GM23338 (cell line): ENCODE measurements around the gene UHRF1. TPM values are rescaled to one million over a fixed set of nuclear protein-coding genes. Genes with fewer than 3 reads are reported as not detected.

Experiments
- CTCF ChIP-seq, 2 experiments: fragments of 200-600 bp in 1 of 2; sonication (generic) in 1 of 2; conservative IDR thresholded peaks; 2 replicates each; pipeline versions ENCODE4 v1.5.1 to v1.6.1; 2016 to 2017; ENCODE audit warnings: antibody characterized with exemption in 2 of 2, low read depth in 2 of 2, mild to moderate bottlenecking in 2 of 2, moderate library complexity in 1 of 2
- ETS1 ChIP-seq: IDR thresholded peaks from 2 replicates; pipeline ENCODE4 v1.6.1; 2016; ENCODE audit warnings: antibody characterized with exemption
- EZH2phosphoT487 ChIP-seq: fragments of 200-600 bp; sonication (generic); IDR thresholded peaks from one replicate; pipeline ENCODE4 v1.8.1; 2018; ENCODE audit warnings: antibody characterized with exemption; ENCODE audit not compliant: unreplicated experiment
- JUNB ChIP-seq: IDR thresholded peaks from one replicate; pipeline ENCODE4 v1.6.1; 2016; ENCODE audit warnings: antibody characterized with exemption; ENCODE audit not compliant: unreplicated experiment
- NANOG ChIP-seq: IDR thresholded peaks from 2 replicates; pipeline ENCODE4 v1.6.1; 2016; ENCODE audit warnings: antibody characterized with exemption, borderline replicate concordance
- POLR2AphosphoS5 ChIP-seq: IDR thresholded peaks from 2 replicates; pipeline ENCODE4 v1.6.1; 2016; ENCODE audit warnings: antibody characterized with exemption, low read depth
- polyA plus RNA-seq: library from polyadenylated mRNA; unstranded; fragments of >200 nt; fragmentation: Nextera tagmentation; extraction: Ambion mirVana; gene quantifications from 2 replicates; pipeline ENCODE4 v1.2.1, GENCODE V29; 2016
- total RNA-seq: library from RNA; depleted of rRNA; stranded (reverse); fragments of >200 nt; shearing (Covaris generic); gene quantifications from 2 replicates; pipeline ENCODE4 v1.2.3, GENCODE V29; 2014
- TF ChIP-seq, protein P1 (sequence below): fragments of 250-450 bp; sonication (Bioruptor Pico); IDR thresholded peaks from 2 replicates; pipeline ENCODE4 v1.5.0; 2020; ENCODE audit warnings: mild to moderate bottlenecking, moderate library complexity

UHRF1 gene
- total and polyA plus RNA-seq, 2 experiments from 2014 or later: 20.3 to 45.7 TPM

GRCh38 chr19:4987256-4987655 lies 78.0 kb downstream of the UHRF1 start (continued):
- TF ChIP-seq, protein P1, sequence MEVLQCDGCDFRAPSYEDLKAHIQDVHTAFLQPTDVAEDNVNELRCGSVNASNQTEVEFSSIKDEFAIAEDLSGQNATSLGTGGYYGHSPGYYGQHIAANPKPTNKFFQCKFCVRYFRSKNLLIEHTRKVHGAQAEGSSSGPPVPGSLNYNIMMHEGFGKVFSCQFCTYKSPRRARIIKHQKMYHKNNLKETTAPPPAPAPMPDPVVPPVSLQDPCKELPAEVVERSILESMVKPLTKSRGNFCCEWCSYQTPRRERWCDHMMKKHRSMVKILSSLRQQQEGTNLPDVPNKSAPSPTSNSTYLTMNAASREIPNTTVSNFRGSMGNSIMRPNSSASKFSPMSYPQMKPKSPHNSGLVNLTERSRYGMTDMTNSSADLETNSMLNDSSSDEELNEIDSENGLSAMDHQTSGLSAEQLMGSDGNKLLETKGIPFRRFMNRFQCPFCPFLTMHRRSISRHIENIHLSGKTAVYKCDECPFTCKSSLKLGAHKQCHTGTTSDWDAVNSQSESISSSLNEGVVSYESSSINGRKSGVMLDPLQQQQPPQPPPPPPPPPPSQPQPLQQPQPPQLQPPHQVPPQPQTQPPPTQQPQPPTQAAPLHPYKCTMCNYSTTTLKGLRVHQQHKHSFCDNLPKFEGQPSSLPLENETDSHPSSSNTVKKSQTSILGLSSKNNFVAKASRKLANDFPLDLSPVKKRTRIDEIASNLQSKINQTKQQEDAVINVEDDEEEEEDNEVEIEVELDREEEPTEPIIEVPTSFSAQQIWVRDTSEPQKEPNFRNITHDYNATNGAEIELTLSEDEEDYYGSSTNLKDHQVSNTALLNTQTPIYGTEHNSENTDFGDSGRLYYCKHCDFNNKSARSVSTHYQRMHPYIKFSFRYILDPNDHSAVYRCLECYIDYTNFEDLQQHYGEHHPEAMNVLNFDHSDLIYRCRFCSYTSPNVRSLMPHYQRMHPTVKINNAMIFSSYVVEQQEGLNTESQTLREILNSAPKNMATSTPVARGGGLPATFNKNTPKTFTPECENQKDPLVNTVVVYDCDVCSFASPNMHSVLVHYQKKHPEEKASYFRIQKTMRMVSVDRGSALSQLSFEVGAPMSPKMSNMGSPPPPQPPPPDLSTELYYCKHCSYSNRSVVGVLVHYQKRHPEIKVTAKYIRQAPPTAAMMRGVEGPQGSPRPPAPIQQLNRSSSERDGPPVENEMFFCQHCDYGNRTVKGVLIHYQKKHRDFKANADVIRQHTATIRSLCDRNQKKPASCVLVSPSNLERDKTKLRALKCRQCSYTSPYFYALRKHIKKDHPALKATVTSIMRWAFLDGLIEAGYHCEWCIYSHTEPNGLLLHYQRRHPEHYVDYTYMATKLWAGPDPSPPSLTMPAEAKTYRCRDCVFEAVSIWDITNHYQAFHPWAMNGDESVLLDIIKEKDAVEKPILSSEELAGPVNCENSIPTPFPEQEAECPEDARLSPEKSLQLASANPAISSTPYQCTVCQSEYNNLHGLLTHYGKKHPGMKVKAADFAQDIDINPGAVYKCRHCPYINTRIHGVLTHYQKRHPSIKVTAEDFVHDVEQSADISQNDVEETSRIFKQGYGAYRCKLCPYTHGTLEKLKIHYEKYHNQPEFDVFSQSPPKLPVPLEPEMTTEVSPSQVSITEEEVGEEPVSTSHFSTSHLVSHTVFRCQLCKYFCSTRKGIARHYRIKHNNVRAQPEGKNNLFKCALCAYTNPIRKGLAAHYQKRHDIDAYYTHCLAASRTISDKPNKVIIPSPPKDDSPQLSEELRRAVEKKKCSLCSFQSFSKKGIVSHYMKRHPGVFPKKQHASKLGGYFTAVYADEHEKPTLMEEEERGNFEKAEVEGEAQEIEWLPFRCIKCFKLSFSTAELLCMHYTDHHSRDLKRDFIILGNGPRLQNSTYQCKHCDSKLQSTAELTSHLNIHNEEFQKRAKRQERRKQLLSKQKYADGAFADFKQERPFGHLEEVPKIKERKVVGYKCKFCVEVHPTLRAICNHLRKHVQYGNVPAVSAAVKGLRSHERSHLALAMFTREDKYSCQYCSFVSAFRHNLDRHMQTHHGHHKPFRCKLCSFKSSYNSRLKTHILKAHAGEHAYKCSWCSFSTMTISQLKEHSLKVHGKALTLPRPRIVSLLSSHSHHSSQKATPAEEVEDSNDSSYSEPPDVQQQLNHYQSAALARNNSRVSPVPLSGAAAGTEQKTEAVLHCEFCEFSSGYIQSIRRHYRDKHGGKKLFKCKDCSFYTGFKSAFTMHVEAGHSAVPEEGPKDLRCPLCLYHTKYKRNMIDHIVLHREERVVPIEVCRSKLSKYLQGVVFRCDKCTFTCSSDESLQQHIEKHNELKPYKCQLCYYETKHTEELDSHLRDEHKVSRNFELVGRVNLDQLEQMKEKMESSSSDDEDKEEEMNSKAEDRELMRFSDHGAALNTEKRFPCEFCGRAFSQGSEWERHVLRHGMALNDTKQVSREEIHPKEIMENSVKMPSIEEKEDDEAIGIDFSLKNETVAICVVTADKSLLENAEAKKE (CRISPR knock-in tag): no peak
- TF ChIP-seq ETS1: no peak
- TF ChIP-seq NANOG: no peak
- TF ChIP-seq JUNB: no peak
- TF ChIP-seq CTCF (conservative IDR thresholded peaks at IDR 0.05; ENCODE audit: low read depth in 2 of 2): no peak
- TF ChIP-seq EZH2phosphoT487: no peak
- TF ChIP-seq POLR2AphosphoS5: no peak
